K562 (cell line): ENCODE measurements around the gene PIGL. TPM values are rescaled to one million over a fixed set of nuclear protein-coding genes. Genes with fewer than 3 reads are reported as not detected.
A peak's percentile ranks its signal among the peaks of the same experiment; 100 is the strongest.

ENCODE experiments used
- BHLHE40 ChIP-seq: IDR thresholded peaks from 2 replicates; pipeline ENCODE4 v1.6.1; 2011; ENCODE audit warnings: low read length, improper control_type of control experiment
- BRCA1 ChIP-seq, 2 experiments: fragments of 450-650 bp in 1 of 2; sonication (generic) in 1 of 2; formaldehyde crosslinking in 1 of 2; IDR thresholded peaks; 2 replicates each; pipeline versions ENCODE4 v1.5.0 to v1.6.1; 2017 to 2020; ENCODE audit warnings: mild to moderate bottlenecking in 1 of 2, missing genetic modification reagents in 1 of 2
- EGR1 ChIP-seq: fragments of 450-650 bp; conservative IDR thresholded peaks from 2 replicates; pipeline ENCODE4 v1.6.1; 2017; ENCODE audit warnings: mild to moderate bottlenecking
- ESRRB ChIP-seq: fragments of 250-450 bp; sonication (Bioruptor Pico); IDR thresholded peaks from 2 replicates; pipeline ENCODE4 v1.5.0; 2020; ENCODE audit warnings: mild to moderate bottlenecking, moderate library complexity, borderline replicate concordance
- FOXA1 ChIP-seq: fragments of 450-650 bp; IDR thresholded peaks from 2 replicates; pipeline ENCODE4 v1.6.1; 2016; ENCODE audit warnings: mild to moderate bottlenecking, borderline replicate concordance
- FUS ChIP-seq: fragments of 200-400 bp; formaldehyde crosslinking; optimal IDR thresholded peaks from 2 replicates; pipeline ENCODE3; 2017; ENCODE audit warnings: low read depth, low read length
- GATAD2B ChIP-seq: fragments of 450-650 bp; IDR thresholded peaks from 2 replicates; pipeline ENCODE4 v1.6.1; 2017; ENCODE audit warnings: mild to moderate bottlenecking, borderline replicate concordance
- JUN ChIP-seq, 2 experiments: sonication (generic) in 1 of 2; formaldehyde crosslinking in 1 of 2; IDR thresholded peaks; 2 replicates each; pipeline versions ENCODE4 v1.6.1 to v1.8.0; 2012 to 2022; ENCODE audit warnings: borderline replicate concordance in 2 of 2, mild to moderate bottlenecking in 2 of 2, improper control_type of control experiment in 1 of 2, low read depth in 1 of 2, low read length in 1 of 2, missing genetic modification reagents in 1 of 2
- KAT2B ChIP-seq: IDR thresholded peaks from one replicate; pipeline ENCODE4 v1.6.1; 2012; ENCODE audit warnings: low read depth, mild to moderate bottlenecking, control low read depth, inconsistent platforms, low read length, moderate library complexity
- NFYB ChIP-seq: IDR thresholded peaks from 2 replicates; pipeline ENCODE4 v1.6.1; 2011; ENCODE audit warnings: mild to moderate bottlenecking, moderate library complexity; ENCODE audit not compliant: insufficient read length; ENCODE audit errors: extremely low read depth
- TEAD1 ChIP-seq, 2 experiments: fragments of 450-650 bp in 1 of 2; sonication (generic) in 1 of 2; formaldehyde crosslinking; IDR thresholded peaks; 2 replicates each; pipeline versions ENCODE4 v1.4.0 to v1.8.0; 2020 to 2022; ENCODE audit warnings: mild to moderate bottlenecking in 2 of 2, missing genetic modification reagents in 1 of 2
- TEAD4 ChIP-seq, 2 experiments: sonication (generic) in 1 of 2; formaldehyde crosslinking in 1 of 2; IDR thresholded peaks; 2 replicates each; pipeline versions ENCODE4 v1.6.1 to v1.8.0; 2012 to 2022; ENCODE audit warnings: borderline replicate concordance in 1 of 2, inconsistent platforms in 1 of 2, low read length in 1 of 2, mild to moderate bottlenecking in 1 of 2, missing genetic modification reagents in 1 of 2
- ZBTB11 ChIP-seq, 3 experiments: fragments of 200-800 bp in 1 of 3; fragments of 250-450 bp in 1 of 3; fragments of 450-650 bp in 1 of 3; sonication (Bioruptor Pico) in 1 of 3; sonication (Bioruptor generic) in 1 of 3; formaldehyde crosslinking in 1 of 3; IDR thresholded peaks; 2 replicates each; pipeline versions ENCODE4 v1.6.1 to v1.8.0; 2016 to 2022; ENCODE audit warnings: mild to moderate bottlenecking in 2 of 3, missing genetic modification characterization in 2 of 3, missing compliant biosample characterization in 1 of 3, moderate library complexity in 1 of 3
- ZFP36 ChIP-seq: fragments of 150-350 bp; IDR thresholded peaks from 2 replicates; pipeline ENCODE4 v1.6.1; 2018; ENCODE audit warnings: low read length, low read depth; ENCODE audit not compliant: partially characterized antibody
- ZNF165 ChIP-seq: fragments of 250-450 bp; sonication (Bioruptor Pico); IDR thresholded peaks from 2 replicates; pipeline ENCODE4 v1.4.0; 2020; ENCODE audit warnings: borderline replicate concordance
- ZNF217 ChIP-seq: sonication (generic); formaldehyde crosslinking; IDR thresholded peaks from 2 replicates; pipeline ENCODE4 v1.8.0; 2022; ENCODE audit warnings: mild to moderate bottlenecking, missing genetic modification reagents
- ZNF398 ChIP-seq: fragments of 250-450 bp; sonication (Bioruptor Pico); IDR thresholded peaks from 2 replicates; pipeline ENCODE4 v1.8.0; 2021; ENCODE audit warnings: moderate library complexity, mild to moderate bottlenecking, inconsistent platforms
- polyA plus RNA-seq, 8 experiments: library from polyadenylated mRNA; depleted of rRNA in 4 of 8; stranded (reverse) in 5 of 8; unstranded in 3 of 8; fragments of >200 nt; fragmentation: Nextera tagmentation in 2 of 8; fragmentation: Illumina TruSeq in 1 of 8; extraction: Ambion mirVana in 2 of 8; extraction: Trizol in 1 of 8; gene quantifications; 2 replicates each; pipeline versions ENCODE4 v1.2.1 to v1.2.3, GENCODE V29; 2011 to 2014; ENCODE audit warnings: inconsistent platforms in 1 of 8, missing spikeins in 1 of 8
- total RNA-seq, 7 experiments: library from RNA; depleted of rRNA in 6 of 7; stranded (reverse); fragments of >200 nt in 6 of 7; fragmentation: Illumina TruSeq in 2 of 7; extraction: Trizol in 2 of 7; gene quantifications; 2 replicates each; pipeline versions ENCODE4 v1.2.1 to v1.2.3, GENCODE V29; 2011 to 2021; ENCODE audit warnings: low replicate concordance in 1 of 7
- TF ChIP-seq, protein P1 (sequence below): fragments of 450-650 bp; formaldehyde crosslinking; IDR thresholded peaks from 2 replicates; pipeline ENCODE4 v1.4.0; 2020; ENCODE audit warnings: mild to moderate bottlenecking, moderate library complexity

PIGL gene
- total and polyA plus RNA-seq, 9 of the 15 experiments (the other 6 are each of a cell fraction or from before 2014, with no cell fraction given) = 19.9 to 55.3 (median 29.6) TPM

DNA sequence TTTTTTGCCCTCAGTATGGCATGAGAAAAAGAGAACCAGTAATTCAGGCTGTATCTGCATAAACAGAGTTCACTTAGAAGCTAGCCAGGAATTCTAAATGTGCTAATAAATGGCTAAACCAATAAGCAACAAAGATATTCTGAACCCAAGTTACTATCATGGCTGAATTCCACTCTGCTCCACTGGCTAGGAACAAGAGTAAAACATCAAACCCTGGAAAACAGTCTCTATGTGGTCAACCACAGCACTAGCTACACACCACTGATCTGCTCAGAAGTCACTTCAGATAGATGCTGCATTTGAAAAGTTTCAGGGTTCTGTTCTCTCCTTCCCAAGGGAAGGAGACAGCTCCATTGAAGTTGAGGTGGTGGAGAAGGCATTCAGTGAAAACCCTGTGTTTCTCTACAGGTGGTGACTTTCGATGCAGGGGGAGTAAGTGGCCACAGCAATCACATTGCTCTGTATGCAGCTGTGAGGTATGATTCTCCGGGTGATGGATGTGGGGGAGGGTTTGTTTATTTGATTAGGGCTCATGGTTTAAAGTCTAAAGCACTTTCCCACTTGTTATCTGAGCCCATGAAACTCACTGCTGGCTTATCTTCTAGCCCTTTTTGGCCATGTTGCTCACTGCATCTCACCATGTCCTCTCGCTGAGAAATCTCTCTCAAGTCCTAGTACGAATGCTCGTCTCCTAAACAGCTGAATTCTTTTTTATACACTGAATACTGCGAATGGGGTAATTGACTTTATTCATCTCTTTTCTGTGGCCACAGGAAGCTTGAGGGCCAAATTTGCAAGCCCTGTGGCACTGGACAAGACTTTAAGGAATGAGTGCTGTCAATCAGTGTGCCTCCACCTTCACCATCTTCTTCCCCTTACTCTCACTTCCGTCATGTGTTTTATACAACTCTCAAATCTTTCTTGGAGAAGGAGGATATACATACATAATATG is 96.4 kb downstream of the PIGL start (continued):
- TF ChIP-seq ZNF398 (CRISPR knock-in tag) (no peak), BRCA1 (IDR thresholded peaks at IDR 0.05) (no peak), BRCA1 (CRISPR knock-in tag; IDR thresholded peaks at IDR 0.05) (no peak), ZBTB11 (CRISPR knock-in tag; IDR thresholded peaks at IDR 0.05) (0 out of 6 replicates have a peak, but pooled peaks of 1 of the 3 experiments have one; percentile 49), ZNF217 (CRISPR knock-in tag) (no peak), NFYB (no peak), EGR1 (peak; percentile 47; the same call in 1 of the 2 replicates), ZNF165 (CRISPR knock-in tag) (no peak), KAT2B (no peak), FOXA1 (no peak), TEAD4 (IDR thresholded peaks at IDR 0.05; ENCODE audit: low read length) (peak; percentile 89), TEAD4 (CRISPR knock-in tag; IDR thresholded peaks at IDR 0.05; ENCODE audit: borderline replicate concordance) (no peak), BHLHE40 (peak; percentile 32; the same call in 1 of the 2 replicates), JUN (IDR thresholded peaks at IDR 0.05; ENCODE audit: borderline replicate concordance, low read depth, low read length) (no peak), JUN (CRISPR knock-in tag; IDR thresholded peaks at IDR 0.05; ENCODE audit: borderline replicate concordance) (no peak), GATAD2B (no peak), TEAD1 (CRISPR knock-in tag; IDR thresholded peaks at IDR 0.05) (no peak), ZFP36 (no peak), ESRRB (no peak), FUS (no peak)
- TF ChIP-seq, protein P1, sequence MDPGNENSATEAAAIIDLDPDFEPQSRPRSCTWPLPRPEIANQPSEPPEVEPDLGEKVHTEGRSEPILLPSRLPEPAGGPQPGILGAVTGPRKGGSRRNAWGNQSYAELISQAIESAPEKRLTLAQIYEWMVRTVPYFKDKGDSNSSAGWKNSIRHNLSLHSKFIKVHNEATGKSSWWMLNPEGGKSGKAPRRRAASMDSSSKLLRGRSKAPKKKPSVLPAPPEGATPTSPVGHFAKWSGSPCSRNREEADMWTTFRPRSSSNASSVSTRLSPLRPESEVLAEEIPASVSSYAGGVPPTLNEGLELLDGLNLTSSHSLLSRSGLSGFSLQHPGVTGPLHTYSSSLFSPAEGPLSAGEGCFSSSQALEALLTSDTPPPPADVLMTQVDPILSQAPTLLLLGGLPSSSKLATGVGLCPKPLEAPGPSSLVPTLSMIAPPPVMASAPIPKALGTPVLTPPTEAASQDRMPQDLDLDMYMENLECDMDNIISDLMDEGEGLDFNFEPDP = no peak
